Esophagus squamous epithelium (tissue), 4 donors: Measurements from ENCODE around the gene GAA.

Experiments
- CTCF ChIP-seq, 6 experiments: fragments of 450-650 bp in 4 of 6; fragments of 200-600 bp in 2 of 6; sonication (generic) in 2 of 6; IDR thresholded peaks; one replicate each; pipeline ENCODE4 v1.5.1; 2016 to 2019; ENCODE audit warnings: antibody characterized with exemption in 6 of 6, mild to moderate bottlenecking in 4 of 6, moderate library complexity in 4 of 6
- POLR2A ChIP-seq, 4 donors: fragments of 450-650 bp; IDR thresholded peaks; one replicate each; pipeline ENCODE4 v1.6.1; 2017; ENCODE audit warnings: antibody characterized with exemption in 4 of 4, mild to moderate bottlenecking in 4 of 4, moderate library complexity in 3 of 4

GRCh38 chr17:80130992-80131391 is 29.6 kb downstream of the GAA start:
- no peak for TF ChIP-seq CTCF (IDR thresholded peaks at IDR 0.05)
- TF ChIP-seq POLR2A (IDR thresholded peaks at IDR 0.05), result no peak
